Activated T-cell treated with anti-CD3 and anti-CD28 coated beads for 4 hours (primary cell): Measurements from ENCODE around the gene LIN7B.
A peak's percentile ranks its signal among the peaks of the same experiment; 100 is the strongest.
"Not testable (repeated sequence)": the region's sequence is repeated elsewhere in the genome, so short reads cannot be mapped to it uniquely, and the experiment has no call there.

Experiments
- DNase-seq: peaks from one replicate; pipeline ENCODE4 v3.0.0-alpha.2; 2020

LIN7B gene

GRCh38 chr19:49113762-49114629, at the start of gene LIN7B:
Gene LIN7B (plus strand): TSS chr19:49114370. CDS start chr19:49114405, 35 bp downstream.
- DNase-seq: peak; percentile 56

DNA sequence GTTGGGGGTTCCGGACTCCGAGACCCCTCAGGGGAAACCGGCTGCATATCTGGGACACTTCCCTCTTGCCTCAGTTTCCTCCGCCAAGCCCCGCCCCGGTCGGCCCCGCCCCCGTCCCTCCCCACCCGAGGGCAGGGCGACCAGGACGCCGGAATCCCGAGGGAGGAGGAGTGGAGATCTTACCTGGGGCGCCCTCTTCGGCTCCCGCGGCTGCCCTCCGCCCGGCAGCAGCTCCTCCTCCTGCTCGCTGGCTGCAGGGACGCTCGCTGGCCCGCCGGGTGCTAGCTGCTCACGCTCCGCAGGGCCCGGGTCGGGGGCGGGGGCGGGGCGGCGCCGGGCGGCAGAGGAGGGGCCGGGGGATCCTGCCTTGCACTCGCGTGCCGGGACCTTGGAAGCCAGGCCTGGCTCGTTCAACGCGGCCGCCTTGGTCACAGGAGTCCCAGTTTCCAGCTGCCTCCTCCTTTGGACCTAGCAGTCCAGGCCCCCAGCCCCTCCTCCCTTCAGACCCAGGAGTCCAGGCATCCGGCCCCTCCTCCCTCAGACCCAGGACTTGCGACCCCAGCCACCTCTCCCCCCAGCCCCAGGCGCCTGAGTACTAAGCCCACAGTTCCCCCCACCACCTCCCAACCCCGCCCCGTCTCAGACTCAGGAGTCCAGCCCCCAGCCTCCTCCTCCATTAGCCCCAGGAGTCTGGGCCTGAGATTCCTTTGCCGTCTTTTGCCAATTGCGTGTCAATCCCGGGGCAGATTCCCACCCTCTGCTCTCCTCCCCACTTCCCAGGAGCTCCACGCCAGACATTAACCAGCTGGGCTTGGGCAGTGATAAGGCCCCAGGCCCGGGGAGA, 49.2 kb upstream of the LIN7B start, which contains the start of gene NTF4:
Gene NTF4, minus strand, starts transcription at position 51 of the 844 bp plus-strand sequence. CDS start 2,821 bp downstream, outside the sequence.
- DNase-seq: no peak

- DNase-seq: no peak
These were observed 48.2 kb upstream of the LIN7B start for GRCh38 chr19:49065905-49066512.

DNA sequence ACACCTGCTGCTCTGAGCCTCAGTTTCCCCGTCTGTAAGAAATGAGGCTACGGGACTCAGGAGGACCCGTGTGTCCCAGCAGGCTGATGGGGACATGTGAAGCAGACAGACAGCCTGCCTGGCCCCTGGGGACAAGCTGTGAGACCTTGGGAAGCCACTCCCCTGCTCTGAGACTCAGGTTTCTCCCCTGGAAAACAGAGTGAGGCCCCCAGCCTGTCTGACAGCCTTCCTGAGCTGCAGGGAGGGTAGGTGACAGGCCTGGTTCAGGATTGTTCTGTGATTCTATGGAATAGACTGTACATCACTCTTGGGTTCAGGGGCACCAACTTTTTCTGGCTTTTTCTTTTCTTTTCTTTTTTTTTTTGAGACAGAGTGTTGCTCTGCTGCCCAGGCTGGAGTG, 46.6 kb upstream of the LIN7B start:
- DNase-seq: no peak

GRCh38 chr19:49069026-49069425, 45.1 kb upstream of the LIN7B start:
- no peak for DNase-seq

DNA sequence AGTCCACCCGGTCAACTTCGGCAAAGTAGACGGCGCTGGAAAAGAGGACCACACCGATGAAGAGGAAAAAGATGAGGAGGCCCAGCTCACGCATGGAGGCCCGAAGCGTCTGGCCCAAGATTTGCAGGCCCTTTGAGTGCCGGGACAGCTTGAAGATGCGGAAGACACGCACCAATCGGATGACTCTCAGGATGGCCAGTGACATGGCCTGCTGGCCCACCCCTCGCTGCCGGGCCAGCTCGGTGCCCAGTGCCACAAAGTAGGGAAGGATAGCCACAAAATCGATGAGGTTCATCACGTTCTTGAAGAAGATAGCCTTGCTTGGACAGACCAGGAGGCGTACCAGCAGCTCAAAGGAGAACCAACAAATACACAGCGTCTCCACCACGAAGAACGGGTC, 43.8 kb upstream of the LIN7B start:
- no peak for DNase-seq

DNA sequence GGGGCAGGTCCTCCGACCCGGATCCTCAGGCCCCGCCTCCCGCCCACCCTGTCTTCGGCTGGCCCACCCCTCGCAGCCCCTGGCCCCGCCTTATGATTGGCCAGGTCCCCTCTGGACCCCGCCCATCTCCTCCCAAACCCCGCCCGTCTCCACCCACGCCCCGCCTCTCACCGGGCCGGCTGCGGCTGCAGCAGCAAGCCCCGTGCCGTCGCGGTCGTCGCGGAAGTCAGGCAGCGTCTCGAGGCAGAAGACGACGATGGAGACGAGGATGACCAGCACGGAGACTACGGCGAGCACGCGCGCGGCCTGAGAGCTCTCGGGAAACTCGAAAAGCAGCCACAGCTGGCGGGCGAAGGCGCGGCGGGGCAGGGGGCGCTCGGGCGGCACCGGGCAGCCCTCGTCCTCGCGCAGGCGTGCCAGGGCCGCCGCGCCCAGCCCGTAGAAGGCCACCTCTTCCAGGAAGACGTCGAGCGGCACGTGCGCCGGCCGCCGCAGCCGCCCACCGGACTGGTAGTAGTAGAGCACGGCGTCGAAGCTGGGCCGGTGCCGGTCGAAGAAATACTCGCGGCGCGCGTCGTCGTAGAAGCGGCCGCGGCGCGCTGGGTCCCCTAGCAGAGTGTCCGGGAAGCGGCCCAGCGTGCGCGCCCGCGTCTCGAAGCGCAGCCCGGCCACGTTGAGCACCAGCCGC, 42.2 kb upstream of the LIN7B start:
- DNase-seq: peak; percentile 41

DNA sequence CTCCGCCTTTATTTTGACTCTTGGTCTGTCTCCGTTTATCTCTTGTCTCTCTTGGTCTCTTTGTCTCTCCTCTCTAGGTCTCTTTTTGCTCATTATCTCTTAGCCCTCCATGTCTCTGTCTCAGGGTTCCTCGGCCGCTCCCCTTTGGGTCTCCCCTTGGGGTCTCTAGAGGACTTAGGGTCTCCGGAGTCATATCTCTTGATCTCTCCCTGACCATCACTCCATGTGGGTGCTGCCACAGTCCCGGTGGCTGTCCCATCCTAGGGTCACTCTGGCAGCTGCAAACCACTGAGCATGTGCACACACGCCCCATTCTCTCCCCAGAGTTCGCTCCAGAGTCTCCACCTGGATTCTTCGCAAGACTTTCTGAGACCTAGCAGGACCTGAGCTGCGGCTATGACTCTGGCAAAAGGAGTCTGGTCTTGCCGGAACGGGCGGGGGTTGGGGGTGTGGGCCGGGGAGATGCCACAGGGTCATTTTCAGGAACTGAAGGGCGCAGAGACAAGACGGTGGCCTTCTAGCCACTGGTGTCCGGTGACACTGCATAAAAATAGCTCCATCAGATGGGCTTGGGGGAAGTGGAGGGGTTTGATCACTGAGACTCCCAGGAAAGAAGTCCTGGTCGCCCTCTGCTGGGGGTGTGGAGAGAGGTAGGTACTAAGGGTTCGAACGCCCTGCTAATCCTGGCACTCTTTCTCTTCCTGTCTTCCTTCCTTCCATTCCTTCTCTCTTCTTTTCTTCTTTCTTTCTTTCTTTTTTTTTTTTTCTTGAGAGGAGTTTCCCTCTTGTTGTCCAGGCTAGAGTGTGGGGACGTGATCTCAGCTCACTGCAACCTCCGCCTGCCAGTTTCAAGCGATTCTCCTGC, 40.4 kb upstream of the LIN7B start:
- DNase-seq: no peak

DNA sequence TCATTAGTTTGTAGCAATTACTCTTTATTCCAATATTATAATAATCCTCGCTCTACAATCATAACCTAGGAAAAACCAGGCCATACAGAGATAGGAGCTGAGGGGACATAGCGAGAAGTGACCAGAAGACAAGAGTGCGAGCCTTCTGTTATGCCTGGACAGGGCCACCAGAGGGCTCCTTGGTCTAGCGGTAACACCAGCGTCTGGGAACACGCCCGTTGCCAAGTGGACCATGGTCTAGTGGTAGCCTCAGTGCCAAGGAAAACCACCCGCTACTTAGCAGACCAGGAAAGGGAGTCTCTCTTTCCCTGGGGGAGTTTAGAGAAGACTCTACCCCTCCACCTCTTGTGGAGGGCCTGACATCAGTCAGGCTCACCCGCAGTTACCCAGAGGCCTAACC, 39.3 kb upstream of the LIN7B start:
- DNase-seq: not testable (repeated sequence)

- no peak for DNase-seq
These were observed 33.8 kb upstream of the LIN7B start for GRCh38 chr19:49080392-49080791.

- no peak for DNase-seq
These were observed 32.9 kb upstream of the LIN7B start for GRCh38 chr19:49081273-49081672.

- DNase-seq: no peak
These were observed 29.8 kb upstream of the LIN7B start for GRCh38 chr19:49084206-49085019.

DNA sequence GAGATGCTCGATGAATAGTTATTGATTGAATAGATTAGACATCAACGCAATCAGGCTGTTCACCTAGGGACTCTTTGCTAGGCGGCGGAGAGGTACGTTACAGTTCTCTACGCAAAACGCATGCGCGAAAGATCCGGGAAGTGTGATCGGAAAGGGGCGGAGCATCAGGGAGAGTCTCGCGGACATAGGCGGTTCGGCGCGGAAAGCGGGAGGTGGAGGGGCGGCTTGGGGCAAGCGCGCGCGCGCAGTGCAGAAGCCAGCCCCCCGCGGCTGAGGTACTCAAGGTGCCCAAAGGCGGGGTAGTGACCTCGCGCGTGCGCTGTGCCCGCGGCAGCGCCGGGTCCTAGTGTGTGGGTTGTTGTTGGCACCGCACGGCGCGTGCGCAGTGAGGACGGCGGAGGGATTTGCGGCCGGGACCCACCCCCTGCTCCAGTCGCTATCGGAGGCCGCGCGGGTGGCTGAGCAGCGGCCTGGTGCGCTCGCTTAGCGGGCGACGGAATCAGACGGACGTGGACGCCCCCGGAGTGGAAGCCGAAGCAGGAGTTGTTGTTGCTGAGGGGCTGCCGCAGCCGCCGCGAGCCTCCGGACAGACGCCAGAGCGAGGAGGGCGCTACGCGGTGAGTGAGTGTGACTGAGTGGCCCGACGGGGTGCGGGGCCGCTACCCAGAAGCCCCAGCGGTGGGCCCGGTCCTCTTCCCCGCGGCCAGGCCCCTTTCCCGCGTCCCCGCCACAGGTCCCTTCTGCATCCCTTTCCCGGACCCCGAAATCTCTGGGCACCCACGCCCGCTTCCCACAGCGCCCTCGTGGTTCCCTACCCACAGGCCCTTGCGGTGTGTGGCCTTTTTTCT, 28.9 kb upstream of the LIN7B start, which contains the start of gene SNRNP70:
Gene SNRNP70, plus strand, starts transcription at position 432 of the 848 bp plus-strand sequence. CDS start 964 bp downstream, outside the sequence.
- DNase-seq: peak; percentile 96

- DNase-seq: no peak
These were observed 28.3 kb upstream of the LIN7B start for GRCh38 chr19:49085868-49086232.

- DNase-seq: no peak
These were observed 27.9 kb upstream of the LIN7B start for GRCh38 chr19:49086296-49086695.

DNA sequence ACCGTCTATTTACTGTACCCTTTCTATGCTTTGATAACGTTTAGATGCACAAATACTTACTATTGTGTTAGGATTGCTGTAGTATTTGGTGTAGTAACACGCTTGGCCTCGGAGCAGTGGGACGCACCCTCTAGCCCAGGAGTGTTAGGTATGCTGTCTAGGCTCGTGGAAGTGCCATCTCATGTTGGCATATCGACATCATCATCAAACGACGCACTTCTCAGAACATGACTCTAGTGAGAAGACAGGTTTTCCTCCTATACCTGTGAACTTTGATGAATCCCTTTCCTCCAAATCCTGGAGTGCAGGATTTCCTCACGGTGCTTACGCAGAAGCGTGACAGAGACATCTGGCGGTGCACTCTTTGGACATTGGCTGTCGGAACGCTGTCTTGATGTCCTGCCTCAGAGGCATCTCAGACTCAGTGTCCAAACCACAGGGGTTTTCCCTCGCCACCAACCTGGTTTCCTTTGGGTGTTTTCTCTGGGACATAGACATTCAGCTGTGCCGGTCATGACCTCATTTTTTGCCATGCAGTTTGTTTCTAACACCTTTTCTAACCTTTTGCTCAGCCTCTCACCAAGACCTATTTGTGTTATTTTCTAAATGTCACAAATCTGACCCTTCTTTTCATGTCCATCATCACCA, 22.7 kb upstream of the LIN7B start:
- no peak for DNase-seq

GRCh38 chr19:49092686-49093085, 21.5 kb upstream of the LIN7B start:
- DNase-seq: no peak

GRCh38 chr19:49094505-49095482, 19.4 kb upstream of the LIN7B start:
- DNase-seq: no peak
